Astrocyte of the spinal cord (primary cell): ENCODE measurements around the gene PER1.

ENCODE experiments used
- DNase-seq: peaks from one replicate; pipeline ENCODE4 v3.0.0; 2011; ENCODE audit warnings: low read depth, low spot score
- H3K4me3 ChIP-seq: 2 replicates; pipeline ENCODE4 v1.5.1; 2011; ENCODE audit warnings: low read depth, mild to moderate bottlenecking, low read length, moderate library complexity
- CTCF ChIP-seq: IDR thresholded peaks from 2 replicates; pipeline ENCODE4 v1.5.1; 2012; ENCODE audit warnings: low read depth, mild to moderate bottlenecking, low read length, inconsistent platforms
- in situ Hi-C: cut with HindIII; loops from 2 replicates; pipeline ENCODE4 v1.10.0; 2017; ENCODE audit warnings: low sequenced_read_pairs

PER1 gene

GRCh38 chr17:8122924-8123694 lies 29.1 kb downstream of the PER1 start:
- H3K4me3 ChIP-seq = peak overlapping the region; percentile 56
- DNase-seq = no peak
- no peak for TF ChIP-seq CTCF
- in situ Hi-C loops = no loop called here

GRCh38 chr17:8122422-8122923 lies 29.7 kb downstream of the PER1 start:
- peak; percentile 51 for DNase-seq
- TF ChIP-seq CTCF = no peak
- in situ Hi-C loops = no loop called here
- H3K4me3 ChIP-seq = peak overlapping the region; percentile 56

GRCh38 chr17:8121681-8122421 lies 30.4 kb downstream of the PER1 start:
- DNase-seq = peak; percentile 65
- H3K4me3 ChIP-seq = peak overlapping the region; percentile 56
- TF ChIP-seq CTCF = peak; percentile 50
- in situ Hi-C loops = no loop called here

DNA sequence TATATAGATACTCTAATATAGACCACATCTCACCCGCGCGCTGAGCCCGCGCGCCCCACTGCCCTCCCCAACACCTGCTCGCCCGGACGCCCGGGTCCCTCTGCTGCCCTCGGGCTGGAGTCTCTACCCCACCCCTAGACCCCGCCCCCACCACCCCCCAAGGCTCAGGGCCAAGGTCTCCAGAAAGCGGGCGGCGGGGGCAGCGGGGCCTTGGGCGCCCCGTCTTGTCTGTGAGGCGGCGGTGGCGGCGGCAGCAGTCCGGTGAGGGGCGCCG lies 30.9 kb downstream of the PER1 start:
- peak overlapping the region; percentile 56 for H3K4me3 ChIP-seq
- TF ChIP-seq CTCF = no peak
- in situ Hi-C loops = no loop called here
- DNase-seq = no peak

DNA sequence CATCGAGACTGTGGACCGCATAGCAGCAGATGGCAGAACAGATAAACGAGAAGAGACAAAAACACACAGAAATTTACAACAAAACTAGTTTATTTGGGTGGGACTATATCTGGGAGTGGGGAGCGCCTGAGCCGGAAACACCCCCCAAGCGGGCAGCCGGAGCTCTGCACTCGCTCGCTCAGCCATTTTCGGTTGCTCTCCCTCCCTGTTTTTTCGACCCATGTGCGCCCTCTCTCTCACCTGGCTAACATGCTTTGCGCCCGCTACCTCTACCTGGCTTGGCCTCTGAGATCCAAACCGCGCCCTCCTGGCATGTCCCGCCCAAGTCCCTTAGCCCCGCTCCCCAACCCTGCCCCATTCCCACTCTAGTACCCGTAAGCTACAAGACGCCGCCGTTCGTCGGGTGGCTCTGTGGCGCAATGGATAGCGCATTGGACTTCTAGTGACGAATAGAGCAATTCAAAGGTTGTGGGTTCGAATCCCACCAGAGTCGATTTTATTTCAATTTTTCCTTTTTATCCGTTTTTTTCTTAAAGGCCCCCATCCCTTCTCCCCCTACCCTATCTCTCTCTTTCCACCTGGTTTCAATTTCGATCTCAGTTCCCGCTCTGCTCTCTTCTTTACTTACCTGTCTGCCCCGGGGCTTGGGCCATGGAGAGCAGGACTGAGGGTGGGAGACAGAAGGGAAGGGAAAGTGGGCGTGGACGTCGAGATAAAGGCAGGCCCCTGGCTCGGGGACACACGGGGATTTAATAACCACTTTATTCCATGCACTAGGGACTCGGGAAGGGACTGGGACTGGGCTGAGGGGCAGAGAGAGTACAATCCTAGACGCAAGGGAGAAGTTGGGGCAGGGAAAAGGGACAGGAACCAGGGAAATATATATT lies 31.4 kb downstream of the PER1 start:
- in situ Hi-C loops = no loop called here
- peak; percentile 81 for DNase-seq
- peak overlapping the region; percentile 56 for H3K4me3 ChIP-seq
- peak; percentile 43 for TF ChIP-seq CTCF
